Hepatocyte (in vitro differentiated cells): ENCODE measurements around the gene TMPRSS3.

Source experiments
- CTCF ChIP-seq: fragments of 200-600 bp; sonication (generic); IDR thresholded peaks from 2 replicates; pipeline ENCODE4 v1.5.1; 2016; ENCODE audit warnings: antibody characterized with exemption, mild to moderate bottlenecking; ENCODE audit not compliant: poor library complexity
- EZH2 ChIP-seq: fragments of 200-600 bp; sonication (generic); IDR thresholded peaks from 2 replicates; pipeline ENCODE4 v1.6.1; 2016; ENCODE audit warnings: antibody characterized with exemption, mild to moderate bottlenecking, borderline replicate concordance

GRCh38 chr21:42429021-42429420 is 33.2 kb upstream of the TMPRSS3 start:
- TF ChIP-seq CTCF = no peak
- TF ChIP-seq EZH2 = no peak
